HL-60 (cell line): Measurements from ENCODE around the gene HYAL3.
"Not testable (repeated sequence)": the region's sequence is repeated elsewhere in the genome, so short reads cannot be mapped to it uniquely, and the experiment has no call there.

ENCODE experiments used
- DNase-seq, 2 experiments: peaks; one replicate each; pipeline ENCODE4 v3.0.0-alpha.2; 2010 to 2020; ENCODE audit warnings: low read depth in 1 of 2, low spot score in 1 of 2
- H3K27ac ChIP-seq: fragments of 250-450 bp; sonication (Bioruptor Pico); replicated peaks from 2 replicates; pipeline ENCODE4 v1.5.1; 2020; ENCODE audit warnings: mild to moderate bottlenecking, moderate library complexity
- H3K27me3 ChIP-seq: fragments of 250-450 bp; sonication (Bioruptor Pico); 2 replicates; pipeline ENCODE4 v1.5.1; 2021; ENCODE audit warnings: mild to moderate bottlenecking, moderate library complexity; ENCODE audit not compliant: insufficient read depth, poor library complexity, severe bottlenecking
- H3K4me3 ChIP-seq: replicated peaks from 2 replicates; pipeline ENCODE4 v1.5.1; 2011; ENCODE audit warnings: mild to moderate bottlenecking, control low read depth, low read length; ENCODE audit not compliant: insufficient read depth
- CTCF ChIP-seq: IDR thresholded peaks from one replicate; pipeline ENCODE4 v1.5.1; 2011; ENCODE audit warnings: low read length, control low read depth, inconsistent platforms; ENCODE audit not compliant: insufficient read depth
- GABPA ChIP-seq: IDR thresholded peaks from 2 replicates; pipeline ENCODE4 v1.6.1; 2012; ENCODE audit warnings: low read depth
- POLR2AphosphoS5 ChIP-seq: IDR thresholded peaks from 2 replicates; pipeline ENCODE4 v1.6.1; 2012; ENCODE audit warnings: low read depth
- REST ChIP-seq: IDR thresholded peaks from 2 replicates; pipeline ENCODE4 v1.6.1; 2012; ENCODE audit warnings: low read depth; ENCODE audit not compliant: insufficient replicate concordance
- SPI1 ChIP-seq: IDR thresholded peaks from 2 replicates; pipeline ENCODE4 v1.6.1; 2012; ENCODE audit warnings: low read depth, mild to moderate bottlenecking, borderline replicate concordance

HYAL3 gene

GRCh38 chr3:50314816-50315215 lies 15.6 kb upstream of the HYAL3 start:
- Histone ChIP-seq H3K27me3 (no peaks in the 10 kb centered on the region), H3K4me3 (no peak overlapping the region), H3K27ac (no peak overlapping the region)
- no peak for DNase-seq
- TF ChIP-seq GABPA (no peak), POLR2AphosphoS5 (no peak)

- Histone ChIP-seq H3K4me3 (no peak overlapping the region), H3K27ac (no peak overlapping the region), H3K27me3 (no peaks in the 10 kb centered on the region)
- no peak for DNase-seq
- no peak for TF ChIP-seq POLR2AphosphoS5
- no peak for TF ChIP-seq CTCF
- no peak for TF ChIP-seq GABPA
- no peak for TF ChIP-seq REST
- no peak for TF ChIP-seq SPI1
Measured at GRCh38 chr3:50314342-50314741, 15.1 kb upstream of the HYAL3 start.

GRCh38 chr3:50312041-50312440 lies 12.8 kb upstream of the HYAL3 start:
- H3K4me3 ChIP-seq, H3K27ac ChIP-seq, DNase-seq, H3K27me3 ChIP-seq: not testable (repeated sequence)

- H3K27ac ChIP-seq: no peak overlapping the region
- H3K4me3 ChIP-seq: no peak overlapping the region
- no peak for DNase-seq
- TF ChIP-seq REST (no peak), CTCF (no peak), POLR2AphosphoS5 (no peak), SPI1 (no peak), GABPA (no peak)
- no peaks in the 10 kb centered on the region for H3K27me3 ChIP-seq
Measured at GRCh38 chr3:50304601-50305000, 5.4 kb upstream of the HYAL3 start.

GRCh38 chr3:50303013-50303815 lies 4.0 kb upstream of the HYAL3 start, which contains the start of gene HYAL1:
HYAL1 (minus strand) TSS chr3:50303574; CDS start chr3:50302956, 618 bp downstream.
- no peak for DNase-seq
- H3K27ac ChIP-seq: no peak within 1 kb of the TSS

More at GRCh38 chr3:50303013-50303815, 4.0 kb upstream of the HYAL3 start, which contains the start of gene HYAL1:
- Histone ChIP-seq H3K27me3 (no peaks in the 10 kb centered on the region), H3K4me3 (no peak within 1 kb of the TSS)
- TF ChIP-seq CTCF: peak; percentile 2
- TF ChIP-seq POLR2AphosphoS5: no peak
